DND-41 (cell line): ENCODE results near the gene NAT8L.

Source experiments
- ATAC-seq: fragments of 200-7000 bp; cut with Tn5 transposase; 3 replicates; pipeline ENCODE4 v1.9.1; 2021; ENCODE audit warnings: low read depth; ENCODE audit not compliant: insufficient read depth
- DNase-seq: peaks from one replicate; pipeline ENCODE4 v3.0.0-alpha.2; 2020
- H2AFZ ChIP-seq: 2 replicates; pipeline ENCODE4 v1.6.0; 2012; ENCODE audit warnings: low read depth, low read length
- H3K27ac ChIP-seq: 2 replicates; pipeline ENCODE4 v1.5.1; 2012; ENCODE audit warnings: low read length, inconsistent platforms
- H3K27me3 ChIP-seq: fragments of 200-600 bp; sonication (generic); 2 replicates; pipeline ENCODE4 v1.6.0; 2012; ENCODE audit warnings: low read length, mild to moderate bottlenecking, inconsistent platforms; ENCODE audit not compliant: insufficient read depth, poor library complexity
- H3K36me3 ChIP-seq: 2 replicates; pipeline ENCODE4 v1.5.1; 2012; ENCODE audit warnings: low read length, inconsistent platforms; ENCODE audit not compliant: insufficient read depth
- H3K4me1 ChIP-seq: 2 replicates; pipeline ENCODE4 v1.5.1; 2012; ENCODE audit warnings: mild to moderate bottlenecking, low read length; ENCODE audit not compliant: insufficient read depth
- H3K4me2 ChIP-seq: 2 replicates; pipeline ENCODE4 v1.6.0; 2012; ENCODE audit warnings: mild to moderate bottlenecking, moderate library complexity, low read length, inconsistent platforms; ENCODE audit not compliant: insufficient read depth
- H3K4me3 ChIP-seq, 2 experiments: fragments of 200-600 bp in 1 of 2; shearing (Covaris generic) in 1 of 2; 2 replicates each; pipeline ENCODE4 v1.5.1; 2012 to 2016; ENCODE audit warnings: inconsistent platforms in 2 of 2, low read length in 2 of 2, mild to moderate bottlenecking in 2 of 2, low read depth in 1 of 2, moderate library complexity in 1 of 2
- H3K79me2 ChIP-seq: 2 replicates; pipeline ENCODE4 v1.6.0; 2012; ENCODE audit warnings: low read length, inconsistent platforms; ENCODE audit not compliant: insufficient read depth
- H3K9ac ChIP-seq: 2 replicates; pipeline ENCODE4 v1.6.0; 2012; ENCODE audit warnings: low read depth, mild to moderate bottlenecking, inconsistent platforms, low read length, moderate library complexity
- H3K9me3 ChIP-seq: 2 replicates; pipeline ENCODE4 v1.5.1; 2012; ENCODE audit warnings: low read length, moderate library complexity, mild to moderate bottlenecking, inconsistent platforms; ENCODE audit not compliant: insufficient read depth, severe bottlenecking
- H4K20me1 ChIP-seq: 2 replicates; pipeline ENCODE4 v1.6.0; 2012; ENCODE audit warnings: low read length; ENCODE audit not compliant: insufficient read depth
- EZH2 ChIP-seq: IDR thresholded peaks from 3 replicates; pipeline ENCODE4 v1.6.1; 2012; ENCODE audit warnings: borderline replicate concordance, low read depth, mild to moderate bottlenecking, moderate library complexity, low read length, inconsistent platforms; ENCODE audit not compliant: severe bottlenecking
- TF ChIP-seq, protein P1 (sequence below): IDR thresholded peaks from 2 replicates; pipeline ENCODE4 v1.5.1; 2012; ENCODE audit warnings: borderline replicate concordance, low read length, moderate library complexity, mild to moderate bottlenecking; ENCODE audit not compliant: poor library complexity, severe bottlenecking; ENCODE audit errors: extremely low read depth

The NAT8L gene

GRCh38 chr4:2045518-2045951 is 13.6 kb upstream of the NAT8L start:
- Histone ChIP-seq H3K9me3 (no peaks in the 10 kb centered on the region), H3K9ac (no peak overlapping the region), H3K79me2 (0 out of 2 replicates have a peak, but pooled peaks cover 2% of the 10 kb centered on the region), H3K36me3 (no peaks in the 10 kb centered on the region), H3K4me1 (peaks cover 15% of the 10 kb centered on the region), H3K27ac (no peak overlapping the region), H3K4me3 (no peak overlapping the region), H4K20me1 (peaks cover 25% of the 10 kb centered on the region), H3K4me2 (no peak overlapping the region), H2AFZ (no peak overlapping the region), H3K27me3 (no peaks in the 10 kb centered on the region)
- TF ChIP-seq, protein P1, sequence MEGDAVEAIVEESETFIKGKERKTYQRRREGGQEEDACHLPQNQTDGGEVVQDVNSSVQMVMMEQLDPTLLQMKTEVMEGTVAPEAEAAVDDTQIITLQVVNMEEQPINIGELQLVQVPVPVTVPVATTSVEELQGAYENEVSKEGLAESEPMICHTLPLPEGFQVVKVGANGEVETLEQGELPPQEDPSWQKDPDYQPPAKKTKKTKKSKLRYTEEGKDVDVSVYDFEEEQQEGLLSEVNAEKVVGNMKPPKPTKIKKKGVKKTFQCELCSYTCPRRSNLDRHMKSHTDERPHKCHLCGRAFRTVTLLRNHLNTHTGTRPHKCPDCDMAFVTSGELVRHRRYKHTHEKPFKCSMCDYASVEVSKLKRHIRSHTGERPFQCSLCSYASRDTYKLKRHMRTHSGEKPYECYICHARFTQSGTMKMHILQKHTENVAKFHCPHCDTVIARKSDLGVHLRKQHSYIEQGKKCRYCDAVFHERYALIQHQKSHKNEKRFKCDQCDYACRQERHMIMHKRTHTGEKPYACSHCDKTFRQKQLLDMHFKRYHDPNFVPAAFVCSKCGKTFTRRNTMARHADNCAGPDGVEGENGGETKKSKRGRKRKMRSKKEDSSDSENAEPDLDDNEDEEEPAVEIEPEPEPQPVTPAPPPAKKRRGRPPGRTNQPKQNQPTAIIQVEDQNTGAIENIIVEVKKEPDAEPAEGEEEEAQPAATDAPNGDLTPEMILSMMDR, result no peak
- no peak for TF ChIP-seq EZH2
- no peak for DNase-seq
- ATAC-seq, result no peak

- TF ChIP-seq, protein P1, result no peak
- TF ChIP-seq EZH2, result no peak
- no peaks in the 10 kb centered on the region for H3K9me3 ChIP-seq
- ATAC-seq, result no peak
- 0 out of 2 replicates have a peak, but pooled peaks cover 2% of the 10 kb centered on the region for H3K79me2 ChIP-seq
- no peaks in the 10 kb centered on the region for H3K36me3 ChIP-seq
- H3K9ac ChIP-seq, result no peak overlapping the region
- DNase-seq, result no peak
- H3K27me3 ChIP-seq, result no peaks in the 10 kb centered on the region
- H2AFZ ChIP-seq, result no peak overlapping the region
- no peak overlapping the region for H3K4me2 ChIP-seq
- no peak overlapping the region for H3K4me3 ChIP-seq
- peaks cover 14% of the 10 kb centered on the region for H3K4me1 ChIP-seq
- H4K20me1 ChIP-seq, result peaks cover 25% of the 10 kb centered on the region
- H3K27ac ChIP-seq, result no peak overlapping the region
Observed at GRCh38 chr4:2046031-2046961, 12.8 kb upstream of the NAT8L start.

DNA sequence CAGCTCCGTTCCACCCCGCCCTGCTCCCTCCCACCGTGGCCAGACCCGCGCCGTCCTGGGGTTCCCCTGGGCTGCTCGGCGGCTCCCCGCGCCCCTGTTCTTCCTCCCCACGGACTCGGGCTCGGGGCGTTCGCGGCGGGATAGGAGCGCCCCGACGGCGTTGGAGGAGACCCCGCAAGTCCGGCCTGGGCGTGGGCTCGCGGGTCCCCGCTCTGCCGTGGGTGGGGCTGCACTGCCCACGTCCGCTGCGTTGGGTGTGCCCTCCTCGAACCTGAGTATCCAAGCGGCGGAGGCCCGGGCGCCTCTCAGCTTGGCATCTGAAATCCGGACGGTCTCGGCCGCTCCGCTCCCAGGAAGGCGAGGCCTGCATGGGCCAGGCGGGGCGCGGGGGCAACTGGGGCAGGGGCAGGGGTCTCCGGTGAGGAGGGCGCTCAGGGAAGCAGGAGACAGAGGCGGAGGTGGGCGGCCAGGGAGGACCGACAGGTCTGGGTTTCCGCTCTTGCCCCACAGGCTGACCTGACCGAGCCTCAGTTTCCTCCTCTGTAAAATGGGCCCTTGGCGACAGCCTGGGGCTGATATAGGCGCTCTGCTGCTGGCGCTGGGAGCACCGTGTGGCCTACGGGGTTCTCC is 12.0 kb upstream of the NAT8L start:
- Histone ChIP-seq H3K27ac (no peak overlapping the region), H3K36me3 (no peaks in the 10 kb centered on the region), H3K4me2 (no peak overlapping the region), H2AFZ (no peak overlapping the region), H4K20me1 (peaks cover 25% of the 10 kb centered on the region), H3K4me1 (peaks cover 8% of the 10 kb centered on the region), H3K27me3 (no peaks in the 10 kb centered on the region), H3K79me2 (0 out of 2 replicates have a peak, but pooled peaks cover 2% of the 10 kb centered on the region), H3K9me3 (no peaks in the 10 kb centered on the region), H3K4me3 (no peak overlapping the region), H3K9ac (no peak overlapping the region)
- ATAC-seq (no peak), DNase-seq (no peak)
- TF ChIP-seq EZH2, result no peak
- TF ChIP-seq, protein P1, result no peak
